Endothelial cell of umbilical vein (primary cell): Measurements from ENCODE around the gene RAB44. TPM values are rescaled to one million over a fixed set of nuclear protein-coding genes. Genes with fewer than 3 reads are reported as not detected.
"Not testable (repeated sequence)": the region's sequence is repeated elsewhere in the genome, so short reads cannot be mapped to it uniquely, and the experiment has no call there.

ENCODE experiments used
- BruUV-seq: library from RNA; stranded (reverse); fragments of 400-500 nt; replicated peaks from 2 replicates; lab custom pipeline; 2021; lab: Mats Ljungman, UMichigan
- CTCF ChIA-PET: fragments of 300-600, 350-600 bp; sonication (Branson Sonifier 250); formaldehyde crosslinking; loops from one replicate; lab custom pipeline; 2021; ENCODE audit warnings: antibody characterized with exemption, inconsistent platforms; lab: Charles Lee
- POLR2A ChIA-PET: fragments of 300-600, 350-600 bp; sonication (Branson Sonifier 250); formaldehyde crosslinking; loops from one replicate; lab custom pipeline; 2021; ENCODE audit warnings: antibody characterized with exemption, inconsistent platforms; lab: Charles Lee
- DNase-seq: peaks from one replicate; pipeline ENCODE4 v3.0.0-alpha.2; 2011; ENCODE audit warnings: low read depth, low spot score
- FAIRE-seq: peaks from 2 replicates; lab custom pipeline; 2011; peaks lifted over from hg19 to GRCh38; lab: Jason Lieb, UNC
- H2AFZ ChIP-seq: 2 replicates; pipeline ENCODE4 v1.6.0; 2012; ENCODE audit warnings: low read depth, low read length, control low read depth, inconsistent platforms
- H3K27ac ChIP-seq: 2 replicates; pipeline ENCODE4 v1.5.1; 2011; ENCODE audit warnings: low read depth, mild to moderate bottlenecking, control low read depth, low read length, moderate library complexity; ENCODE audit not compliant: insufficient read depth
- H3K27me3 ChIP-seq, 2 experiments: 2 replicates each; pipeline versions ENCODE4 v1.6.0 to v1.6.1; 2011; ENCODE audit warnings: low read length in 2 of 2, mixed read lengths in 1 of 2; ENCODE audit not compliant: control insufficient read depth in 2 of 2, insufficient read depth in 2 of 2
- H3K36me3 ChIP-seq, 2 experiments: 2 replicates in 1 of 2; 3 replicates in 1 of 2; pipeline ENCODE4 v1.5.1; 2011; ENCODE audit warnings: low read length in 2 of 2, mild to moderate bottlenecking in 1 of 2, moderate library complexity in 1 of 2; ENCODE audit not compliant: control insufficient read depth in 2 of 2, insufficient read depth in 2 of 2; ENCODE audit errors: extremely low read depth in 1 of 2
- H3K4me1 ChIP-seq: 3 replicates; pipeline ENCODE4 v1.5.1; 2011; ENCODE audit warnings: mild to moderate bottlenecking, low read length; ENCODE audit not compliant: control insufficient read depth, insufficient read depth; ENCODE audit errors: extremely low read depth
- H3K4me2 ChIP-seq: 2 replicates; pipeline ENCODE4 v1.6.1; 2011; ENCODE audit warnings: low read length, control low read depth, mixed read lengths; ENCODE audit not compliant: insufficient read depth
- H3K4me3 ChIP-seq, 3 experiments: fragments of 200-600 bp in 1 of 3; sonication (generic), shearing (Covaris generic) in 1 of 3; replicated peaks in 1 of 3; 2 replicates each; pipeline ENCODE4 v1.5.1; 2011 to 2016; ENCODE audit warnings: control low read depth in 3 of 3, low read length in 3 of 3, mild to moderate bottlenecking in 2 of 3, inconsistent platforms in 1 of 3, low read depth in 1 of 3, moderate library complexity in 1 of 3; ENCODE audit not compliant: insufficient read depth in 1 of 3
- H3K79me2 ChIP-seq: 2 replicates; pipeline ENCODE4 v1.6.0; 2012; ENCODE audit warnings: low read length, inconsistent platforms; ENCODE audit not compliant: control insufficient read depth, insufficient read depth
- H3K9ac ChIP-seq: replicated peaks from 2 replicates; pipeline ENCODE3; 2011; ENCODE audit warnings: low read length, control low read depth; ENCODE audit not compliant: insufficient read depth; ENCODE audit errors: extremely low read depth
- H3K9me1 ChIP-seq: replicated peaks from 3 replicates; pipeline ENCODE4 v1.6.0; 2011; ENCODE audit warnings: mild to moderate bottlenecking, low read length; ENCODE audit not compliant: control insufficient read depth, insufficient read depth; ENCODE audit errors: extremely low read depth
- H3K9me3 ChIP-seq: replicated peaks from 2 replicates; pipeline ENCODE4 v1.5.1; 2012; ENCODE audit warnings: low read length, inconsistent platforms; ENCODE audit not compliant: control insufficient read depth, insufficient read depth
- H4K20me1 ChIP-seq: replicated peaks from 2 replicates; pipeline ENCODE3; 2011; ENCODE audit warnings: mild to moderate bottlenecking, low read length; ENCODE audit not compliant: control insufficient read depth, insufficient read depth; ENCODE audit errors: extremely low read depth
- CTCF ChIP-seq, 2 donors: IDR thresholded peaks; 1 replicate in 1 of 2; 2 replicates in 1 of 2; pipeline ENCODE4 v1.5.1; 2011; ENCODE audit warnings: low read length in 2 of 2, mild to moderate bottlenecking in 2 of 2, moderate library complexity in 2 of 2, control low read depth in 1 of 2, inconsistent platforms in 1 of 2, low read depth in 1 of 2; ENCODE audit not compliant: insufficient read depth in 1 of 2; ENCODE audit errors: extremely low read depth in 1 of 2
- FOS ChIP-seq: IDR thresholded peaks from 2 replicates; pipeline ENCODE4 v1.6.1; 2011; ENCODE audit warnings: mild to moderate bottlenecking, low read length, moderate library complexity, borderline replicate concordance; ENCODE audit not compliant: insufficient read depth
- JUN ChIP-seq: IDR thresholded peaks from 2 replicates; pipeline ENCODE4 v1.6.1; 2011; ENCODE audit warnings: borderline replicate concordance, low read depth; ENCODE audit not compliant: insufficient read length, insufficient read depth
- POLR2AphosphoS5 ChIP-seq: IDR thresholded peaks from 2 replicates; pipeline ENCODE4 v1.6.1; 2012; ENCODE audit warnings: low read depth, mild to moderate bottlenecking, control low read depth, low read length, moderate library complexity; ENCODE audit not compliant: insufficient read depth
- dilution Hi-C: fragments of 300-500 bp; cut with MboI; formaldehyde crosslinking; loops from one replicate; pipeline ENCODE4 v1.15.0; 2019; ENCODE audit warnings: low sequenced_read_pairs; ENCODE audit not compliant: extremely low pct_ligation_motif_present
- intact Hi-C: fragments of 100-400 bp; cut with micrococcal nuclease; formaldehyde crosslinking; loops from one replicate; pipeline ENCODE4 v1.10.0; 2022
- polyA plus RNA-seq, 4 experiments: library from polyadenylated mRNA; depleted of rRNA in 3 of 4; stranded (reverse) in 3 of 4; unstranded in 1 of 4; fragments of >200 nt; gene quantifications; 2 replicates each; pipeline versions ENCODE4 v1.2.1 to v1.2.3, GENCODE V29; 2011 to 2012; ENCODE audit warnings: missing spikeins in 1 of 4
- total RNA-seq: library from RNA; stranded (reverse); gene quantifications from 2 replicates; pipeline ENCODE4 v1.2.3, GENCODE V29; 2021

The RAB44 gene
- total and polyA plus RNA-seq, 2 donors (not counting 3 experiments of a cell fraction or from before 2014, with no cell fraction given) = 0.03 to 0.11 TPM

- H3K27ac ChIP-seq, H3K9me3 ChIP-seq, H3K9ac ChIP-seq, H3K27me3 ChIP-seq, H3K79me2 ChIP-seq, POLR2A ChIA-PET, H2AFZ ChIP-seq, H3K4me2 ChIP-seq, H4K20me1 ChIP-seq, dilution Hi-C loops, H3K9me1 ChIP-seq, H3K4me3 ChIP-seq, H3K4me1 ChIP-seq, H3K36me3 ChIP-seq, DNase-seq, FAIRE-seq, BruUV-seq: not testable (repeated sequence)
- intact Hi-C loops = loop anchor here (1.0 to 2.0 kb wide), 5 partner anchors 35 to 301 kb away; no protein-coding TSS in a partner anchor
- CTCF ChIA-PET = interaction anchor here (0.8 to 5.9 kb wide), 22 partner anchors 9 to 121 kb away, joined by 3 to 79 read pairs (median 5); no protein-coding TSS in a partner anchor
These were observed 26.4 kb downstream of the RAB44 start for GRCh38 chr6:36723992-36724391.

DNA sequence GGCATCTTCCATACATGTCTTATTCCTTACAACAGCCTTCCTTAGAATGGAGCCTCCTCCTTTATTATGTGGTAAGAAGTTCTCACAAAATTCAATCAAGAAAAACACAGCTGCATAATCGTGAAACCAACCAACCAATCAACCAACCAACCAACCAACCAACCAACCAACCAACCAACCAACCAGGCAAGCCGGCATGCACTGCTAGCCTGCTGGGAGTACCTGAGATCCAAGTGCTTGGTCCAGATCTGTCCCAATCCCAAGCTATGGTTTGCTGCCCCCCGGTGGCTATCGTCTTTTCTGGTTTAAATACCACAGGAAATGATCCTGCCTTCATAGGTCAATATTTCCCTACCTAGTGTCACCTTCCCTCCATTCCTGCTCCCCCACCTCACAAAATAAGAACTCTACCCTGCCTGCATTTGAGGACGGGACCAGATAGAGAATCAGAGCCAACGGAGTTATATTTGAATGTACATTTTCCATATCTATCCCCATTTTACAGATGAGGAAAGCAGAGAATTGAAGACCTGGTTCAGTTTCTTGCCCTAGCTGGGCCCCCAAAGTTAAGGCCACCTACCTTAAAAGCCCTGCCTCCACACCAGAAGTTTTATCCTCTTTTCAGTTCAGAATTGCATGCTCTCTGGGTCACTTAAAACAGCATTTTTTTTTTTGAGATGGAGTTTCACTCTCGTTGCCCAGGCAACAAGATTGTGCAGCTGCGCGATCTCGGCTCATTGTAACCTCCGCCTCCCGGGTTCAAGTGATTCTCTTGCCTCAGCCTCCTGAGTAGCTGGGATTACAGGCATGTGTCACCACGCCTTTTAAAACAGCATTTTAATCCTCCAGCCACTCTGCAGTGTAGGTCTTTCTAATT lies 27.1 kb downstream of the RAB44 start:
- peak; percentile 85 for FAIRE-seq
- Histone ChIP-seq H3K4me3 (no peak overlapping the region), H3K9ac (no peak overlapping the region), H3K27me3 (no peaks in the 10 kb centered on the region), H3K4me2 (no peak overlapping the region), H3K4me1 (peaks cover 2% of the 10 kb centered on the region), H3K9me1 (no peaks in the 10 kb centered on the region), H4K20me1 (no peaks in the 10 kb centered on the region), H3K79me2 (no peaks in the 10 kb centered on the region), H2AFZ (no peak overlapping the region), H3K9me3 (no peaks in the 10 kb centered on the region), H3K27ac (no peak overlapping the region), H3K36me3 (no peaks in the 10 kb centered on the region)
- POLR2A ChIA-PET = interaction anchor here (0.7 kb wide), 1 partner anchor 37 kb away, joined by 3 read pairs; no protein-coding TSS in a partner anchor
- DNase-seq = peak; percentile 73
- CTCF ChIA-PET = interaction anchor here (0.8 to 5.9 kb wide), 22 partner anchors 10 to 122 kb away, joined by 3 to 79 read pairs (median 5); no protein-coding TSS in a partner anchor
- intact Hi-C loops = loop anchor here (1.0 to 2.0 kb wide), 5 partner anchors 35 to 301 kb away; no protein-coding TSS in a partner anchor
- TF ChIP-seq POLR2AphosphoS5 = no peak
- TF ChIP-seq FOS = no peak
- TF ChIP-seq JUN = no peak
- TF ChIP-seq CTCF (IDR thresholded peaks at IDR 0.05; ENCODE audit: extremely low read depth in 1 of 2, insufficient read depth in 1 of 2, low read depth in 1 of 2, low read length in 2 of 2) = peak; percentile 43 to 64
- BruUV-seq = no TSS peak
- dilution Hi-C loops = no loop called here
